ENCODE results near the gene SUMO3.

DNA sequence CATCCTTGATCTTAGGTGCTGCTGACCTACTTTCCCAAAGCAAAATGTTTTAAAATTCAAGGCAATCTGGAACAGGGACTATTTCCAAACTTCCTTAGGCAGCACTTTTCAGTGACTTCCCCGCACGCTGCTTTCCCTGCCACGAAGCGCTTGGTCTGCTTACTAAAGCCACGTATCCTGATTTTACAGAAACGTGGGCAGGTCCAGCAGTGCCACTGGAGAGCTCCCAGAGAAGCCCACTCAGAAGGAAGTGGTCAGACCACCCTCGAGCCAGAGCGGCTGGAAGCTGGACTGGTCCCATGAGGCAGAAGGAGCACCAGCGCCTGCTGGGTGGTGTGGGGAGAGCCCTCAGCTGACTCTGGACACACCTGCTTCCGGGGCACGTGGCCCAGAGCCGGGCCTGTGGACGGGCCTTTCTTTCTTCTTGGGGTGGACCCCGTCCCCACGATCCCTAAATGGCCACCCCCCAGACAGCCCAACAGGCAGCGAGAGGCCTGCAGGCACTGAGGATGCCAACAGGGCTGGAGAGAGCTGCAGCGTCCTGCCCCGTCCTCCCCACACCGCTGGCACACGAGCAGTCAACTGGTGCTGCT, 32.4 kb upstream of the SUMO3 start:
- TF ChIP-seq, protein P1, sequence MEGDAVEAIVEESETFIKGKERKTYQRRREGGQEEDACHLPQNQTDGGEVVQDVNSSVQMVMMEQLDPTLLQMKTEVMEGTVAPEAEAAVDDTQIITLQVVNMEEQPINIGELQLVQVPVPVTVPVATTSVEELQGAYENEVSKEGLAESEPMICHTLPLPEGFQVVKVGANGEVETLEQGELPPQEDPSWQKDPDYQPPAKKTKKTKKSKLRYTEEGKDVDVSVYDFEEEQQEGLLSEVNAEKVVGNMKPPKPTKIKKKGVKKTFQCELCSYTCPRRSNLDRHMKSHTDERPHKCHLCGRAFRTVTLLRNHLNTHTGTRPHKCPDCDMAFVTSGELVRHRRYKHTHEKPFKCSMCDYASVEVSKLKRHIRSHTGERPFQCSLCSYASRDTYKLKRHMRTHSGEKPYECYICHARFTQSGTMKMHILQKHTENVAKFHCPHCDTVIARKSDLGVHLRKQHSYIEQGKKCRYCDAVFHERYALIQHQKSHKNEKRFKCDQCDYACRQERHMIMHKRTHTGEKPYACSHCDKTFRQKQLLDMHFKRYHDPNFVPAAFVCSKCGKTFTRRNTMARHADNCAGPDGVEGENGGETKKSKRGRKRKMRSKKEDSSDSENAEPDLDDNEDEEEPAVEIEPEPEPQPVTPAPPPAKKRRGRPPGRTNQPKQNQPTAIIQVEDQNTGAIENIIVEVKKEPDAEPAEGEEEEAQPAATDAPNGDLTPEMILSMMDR (IDR thresholded peaks at IDR 0.05; ENCODE audit: insufficient read depth, low read length, poor library complexity, severe bottlenecking) = no peak
- no peak for TF ChIP-seq EZH2phosphoT487 (conservative IDR thresholded peaks at IDR 0.05; ENCODE audit: low read length)
